Suprapubic skin (tissue), 4 donors: ENCODE results near the gene PPP3CB.

Experiments
- CTCF ChIP-seq, 2 donors: fragments of 200-600 bp in 1 of 2; fragments of 450-650 bp in 1 of 2; sonication (generic) in 1 of 2; IDR thresholded peaks; one replicate each; pipeline ENCODE4 v1.5.1; 2016 to 2019; ENCODE audit warnings: antibody characterized with exemption in 2 of 2, mild to moderate bottlenecking in 1 of 2, moderate library complexity in 1 of 2
- EP300 ChIP-seq: sonication (generic); formaldehyde crosslinking; IDR thresholded peaks from one replicate; pipeline ENCODE4 v1.6.1; 2017; ENCODE audit warnings: antibody characterized with exemption
- POLR2A ChIP-seq, 2 donors: fragments of 450-650 bp; IDR thresholded peaks; one replicate each; pipeline ENCODE4 v1.6.1; 2017; ENCODE audit warnings: antibody characterized with exemption in 2 of 2, mild to moderate bottlenecking in 2 of 2, moderate library complexity in 2 of 2
- POLR2AphosphoS5 ChIP-seq, 3 donors: sonication (generic); formaldehyde crosslinking; IDR thresholded peaks; one replicate each; pipeline ENCODE4 v1.6.1; 2017; ENCODE audit warnings: antibody characterized with exemption in 3 of 3

DNA sequence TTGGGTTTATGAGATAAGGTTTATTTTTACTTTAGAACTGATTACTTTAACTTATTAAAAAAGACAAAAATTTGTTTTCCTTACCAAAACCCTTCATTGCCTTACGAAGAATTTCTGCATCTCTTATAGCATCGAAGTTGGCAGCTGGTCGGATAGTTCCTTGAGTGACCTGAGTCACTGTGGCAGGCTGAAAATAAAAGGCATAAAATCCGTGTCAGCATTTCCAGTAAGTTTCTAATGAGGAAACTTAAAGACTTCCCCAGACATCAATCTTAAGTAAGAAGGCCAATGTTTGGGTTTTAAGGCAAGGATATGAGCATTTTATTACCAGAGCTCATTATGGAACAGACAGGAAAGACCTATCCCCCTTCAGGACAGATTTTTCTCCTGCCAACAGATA, 107.6 kb downstream of the PPP3CB start:
- TF ChIP-seq POLR2A (IDR thresholded peaks at IDR 0.05) = no peak
- TF ChIP-seq CTCF (IDR thresholded peaks at IDR 0.05) = no peak
- no peak for TF ChIP-seq EP300
- no peak for TF ChIP-seq POLR2AphosphoS5 (IDR thresholded peaks at IDR 0.05)
